IPS DF 6.9 (cell line): Measurements from ENCODE around the gene ITGA11.

Experiments
- DNase-seq: peaks from one replicate; pipeline ENCODE4 v3.0.0-alpha.2; 2013; ENCODE audit warnings: low read depth, low spot score
- H3K27ac ChIP-seq: one replicate; pipeline ENCODE4 v1.5.1; 2013; ENCODE audit warnings: low read length, control low read depth
- H3K27me3 ChIP-seq: 2 replicates; pipeline ENCODE4 v1.6.1; 2013; ENCODE audit warnings: mild to moderate bottlenecking, low read length; ENCODE audit not compliant: control insufficient read depth, insufficient read depth
- H3K36me3 ChIP-seq: 2 replicates; pipeline ENCODE4 v1.6.1; 2013; ENCODE audit warnings: low read length; ENCODE audit not compliant: control insufficient read depth, insufficient read depth
- H3K4me1 ChIP-seq: 2 replicates; pipeline ENCODE4 v1.6.1; 2013; ENCODE audit warnings: low read length; ENCODE audit not compliant: control insufficient read depth, insufficient read depth
- H3K4me3 ChIP-seq: 2 replicates; pipeline ENCODE4 v1.5.1; 2013; ENCODE audit warnings: mild to moderate bottlenecking, low read length
- H3K9me3 ChIP-seq: 2 replicates; pipeline ENCODE4 v1.6.1; 2013; ENCODE audit warnings: low read length, inconsistent platforms; ENCODE audit not compliant: control insufficient read depth, insufficient read depth
- WGBS: extraction: QIAGEN DNeasy Blood & Tissue Kit; methylation state at CpG from one replicate; pipeline ENCODE4 v1.1.7; 2013; ENCODE audit warnings: mixed read lengths, missing lambda C conversion rate; ENCODE audit not compliant: insufficient read length, insufficient coverage; 5-methylcytosine and 5-hydroxymethylcytosine counted together

ITGA11 gene

GRCh38 chr15:68469162-68470048 lies 37.4 kb upstream of the ITGA11 start:
- no peaks in the 10 kb centered on the region for H3K4me1 ChIP-seq
- no CpG with 5 or more reads among the region's 6 CpGs for WGBS
- no peak overlapping the region for H3K27ac ChIP-seq
- no peak for DNase-seq
- no peaks in the 10 kb centered on the region for H3K9me3 ChIP-seq
- H3K27me3 ChIP-seq, result no peaks in the 10 kb centered on the region
- H3K4me3 ChIP-seq, result no peak overlapping the region
- no peaks in the 10 kb centered on the region for H3K36me3 ChIP-seq

- Histone ChIP-seq H3K9me3 (no peaks in the 10 kb centered on the region), H3K27ac (no peak overlapping the region), H3K4me1 (no peaks in the 10 kb centered on the region), H3K36me3 (no peaks in the 10 kb centered on the region), H3K4me3 (no peak overlapping the region), H3K27me3 (no peaks in the 10 kb centered on the region)
- no peak for DNase-seq
Measured at GRCh38 chr15:68466876-68467275, 34.9 kb upstream of the ITGA11 start.

DNA sequence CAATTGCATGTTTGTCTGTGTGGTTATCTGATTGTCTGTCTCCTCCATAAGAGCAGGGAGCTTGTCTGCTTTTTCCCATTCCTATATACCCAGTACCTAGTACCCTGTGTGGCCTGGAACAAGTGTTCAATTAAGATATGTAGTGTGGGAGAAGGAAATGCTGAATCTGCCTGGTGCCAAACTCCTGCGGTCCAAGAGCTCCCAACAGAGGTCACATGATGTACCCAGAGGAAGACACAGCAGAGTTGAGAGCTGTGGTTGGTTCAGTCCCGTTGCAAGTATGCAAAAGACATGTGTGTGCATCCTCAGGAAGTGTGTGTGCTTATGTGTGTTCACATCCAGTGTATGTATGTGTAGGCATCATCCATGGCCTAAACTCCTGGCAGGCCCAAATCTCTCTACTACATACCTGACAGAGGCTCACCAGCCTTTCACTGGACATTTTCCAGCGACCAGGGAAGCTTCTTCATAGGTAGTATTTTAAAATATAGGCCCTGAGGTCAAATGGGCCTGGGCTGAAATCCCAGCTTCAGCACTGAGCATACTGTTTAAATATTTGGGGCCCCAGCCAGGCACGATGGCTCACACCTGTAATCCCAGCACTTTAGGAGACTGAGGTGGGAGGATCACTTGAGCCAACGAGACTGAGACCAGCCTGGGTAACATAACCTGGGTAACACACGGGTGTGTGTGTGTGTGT lies 34.0 kb upstream of the ITGA11 start:
- no peak for DNase-seq
- no CpG with 5 or more reads among the region's 6 CpGs for WGBS
- Histone ChIP-seq H3K27ac (no peak overlapping the region), H3K4me3 (no peak overlapping the region), H3K4me1 (no peaks in the 10 kb centered on the region), H3K9me3 (no peaks in the 10 kb centered on the region), H3K36me3 (no peaks in the 10 kb centered on the region), H3K27me3 (no peaks in the 10 kb centered on the region)

- Histone ChIP-seq H3K36me3 (no peaks in the 10 kb centered on the region), H3K27me3 (no peaks in the 10 kb centered on the region), H3K4me1 (no peaks in the 10 kb centered on the region), H3K4me3 (no peak overlapping the region), H3K27ac (no peak overlapping the region), H3K9me3 (no peaks in the 10 kb centered on the region)
- WGBS, result no CpG with 5 or more reads among the region's 7 CpGs
- no peak for DNase-seq
Measured at GRCh38 chr15:68464448-68465090, 32.6 kb upstream of the ITGA11 start.

DNA sequence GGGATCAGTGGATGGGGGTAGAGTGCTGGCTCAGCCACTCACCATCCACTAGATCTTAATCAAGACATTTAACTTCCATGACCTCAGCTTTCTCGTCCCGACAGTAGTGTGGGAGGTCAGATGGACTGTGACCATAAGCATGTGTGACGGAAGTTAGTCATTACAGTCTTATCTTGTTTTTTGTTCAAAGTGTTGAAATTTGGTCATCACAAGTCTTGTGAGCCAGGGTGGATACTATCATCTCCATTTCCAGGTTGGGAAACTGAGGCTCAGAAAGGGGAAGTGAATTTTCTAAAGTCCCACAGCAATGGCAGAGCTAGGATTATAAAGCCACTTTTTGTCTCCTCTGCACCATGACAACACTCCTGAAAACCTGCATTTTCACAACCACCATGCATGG lies 32.0 kb upstream of the ITGA11 start:
- no peak for DNase-seq
- no peak overlapping the region for H3K27ac ChIP-seq
- H3K36me3 ChIP-seq, result no peaks in the 10 kb centered on the region
- no peak overlapping the region for H3K4me3 ChIP-seq
- H3K27me3 ChIP-seq, result no peaks in the 10 kb centered on the region
- no CpG with 5 or more reads among the region's 3 CpGs for WGBS
- no peaks in the 10 kb centered on the region for H3K4me1 ChIP-seq
- no peaks in the 10 kb centered on the region for H3K9me3 ChIP-seq

DNA sequence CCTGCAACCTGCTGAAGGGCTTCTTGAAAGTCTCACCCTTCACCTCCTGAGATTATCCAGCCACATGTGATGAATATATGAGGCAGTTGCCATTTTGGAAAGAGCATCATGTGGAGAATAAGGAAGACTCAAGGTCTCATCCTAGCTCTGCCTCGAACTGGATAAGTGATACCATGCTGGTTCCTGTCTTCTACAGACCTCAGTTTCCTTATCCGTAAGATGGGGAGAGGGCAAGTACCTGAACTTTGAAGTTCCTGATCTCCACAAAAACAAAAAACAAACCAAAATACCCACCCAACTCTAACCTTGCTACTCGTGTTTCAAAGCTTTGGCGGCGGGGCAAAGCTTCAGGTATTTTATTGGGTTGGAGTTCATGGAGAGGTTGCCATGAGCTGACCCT lies 31.5 kb upstream of the ITGA11 start:
- H3K36me3 ChIP-seq, result no peaks in the 10 kb centered on the region
- H3K4me3 ChIP-seq, result no peak overlapping the region
- no peak for DNase-seq
- no peak overlapping the region for H3K27ac ChIP-seq
- H3K4me1 ChIP-seq, result no peaks in the 10 kb centered on the region
- no CpG with 5 or more reads among the region's 5 CpGs for WGBS
- H3K9me3 ChIP-seq, result no peaks in the 10 kb centered on the region
- no peaks in the 10 kb centered on the region for H3K27me3 ChIP-seq

DNA sequence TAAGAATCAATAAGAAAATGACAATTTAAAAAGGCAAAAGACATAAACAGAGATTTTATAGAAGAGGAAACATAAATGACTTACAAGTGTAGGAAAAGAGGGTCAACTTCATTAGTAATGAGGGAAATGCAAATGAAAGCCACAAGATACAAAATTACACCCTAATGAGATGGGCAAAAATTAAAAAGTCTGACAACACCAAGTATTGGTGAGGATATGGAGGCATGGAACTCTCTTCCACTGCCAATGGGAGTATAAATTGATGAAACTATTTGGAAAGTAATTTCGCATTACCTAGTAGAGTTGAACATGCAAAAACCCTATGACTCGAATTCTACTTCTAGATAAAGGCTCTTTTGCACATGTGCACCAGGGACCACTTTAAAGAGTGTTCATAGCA lies 28.2 kb upstream of the ITGA11 start:
- Histone ChIP-seq H3K27ac (no peak overlapping the region), H3K4me3 (no peak overlapping the region), H3K27me3 (no peaks in the 10 kb centered on the region), H3K36me3 (no peaks in the 10 kb centered on the region), H3K9me3 (no peaks in the 10 kb centered on the region), H3K4me1 (no peaks in the 10 kb centered on the region)
- WGBS, result no CpG with 5 or more reads among the region's 2 CpGs
- DNase-seq, result no peak

GRCh38 chr15:68450192-68450591 lies 18.2 kb upstream of the ITGA11 start:
- H3K4me3 ChIP-seq, result no peak overlapping the region
- no peak for DNase-seq
- H3K27me3 ChIP-seq, result no peaks in the 10 kb centered on the region

DNA sequence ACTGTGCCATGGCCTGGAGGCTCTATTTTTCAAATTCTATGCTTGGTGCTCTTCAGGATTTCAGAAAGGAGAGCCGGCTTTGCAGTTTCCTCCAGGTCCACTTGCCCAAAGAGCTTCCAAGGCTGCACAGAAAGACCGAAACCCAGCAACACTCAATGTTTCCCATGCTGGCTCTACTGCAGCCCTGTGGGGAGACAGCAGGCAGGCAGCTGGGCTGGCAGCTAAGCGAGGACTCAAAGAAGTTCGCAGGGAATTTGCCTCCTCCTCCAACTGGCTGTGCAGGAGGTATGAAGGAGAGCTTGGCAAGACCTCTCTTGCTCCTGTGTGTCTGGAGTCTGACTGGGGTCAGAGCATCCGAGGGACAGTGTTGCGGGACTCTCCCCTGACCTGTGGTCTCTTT lies 17.4 kb upstream of the ITGA11 start:
- H3K4me1 ChIP-seq, result no peaks in the 10 kb centered on the region
- no peak overlapping the region for H3K4me3 ChIP-seq
- no peaks in the 10 kb centered on the region for H3K9me3 ChIP-seq
- no peak for DNase-seq
- no peak overlapping the region for H3K27ac ChIP-seq
- H3K27me3 ChIP-seq, result no peaks in the 10 kb centered on the region
- WGBS, result no CpG with 5 or more reads among the region's 6 CpGs
- H3K36me3 ChIP-seq, result no peaks in the 10 kb centered on the region

More at GRCh38 chr15:68450192-68450591, 18.2 kb upstream of the ITGA11 start:
- Histone ChIP-seq H3K9me3 (no peaks in the 10 kb centered on the region), H3K4me1 (no peaks in the 10 kb centered on the region), H3K27ac (no peak overlapping the region), H3K36me3 (no peaks in the 10 kb centered on the region)
- no CpG with 5 or more reads among the region's 1 CpG for WGBS

- WGBS, result no CpG with 5 or more reads among the region's 2 CpGs
- Histone ChIP-seq H3K36me3 (no peaks in the 10 kb centered on the region), H3K9me3 (no peaks in the 10 kb centered on the region), H3K27me3 (no peaks in the 10 kb centered on the region), H3K27ac (no peak overlapping the region), H3K4me3 (no peak overlapping the region), H3K4me1 (no peaks in the 10 kb centered on the region)
- DNase-seq, result no peak
Measured at GRCh38 chr15:68447976-68448755, 16.2 kb upstream of the ITGA11 start.
